Breast epithelium (tissue), 3 donors: ENCODE data around the gene ACSM5.
"Not testable (repeated sequence)": the region's sequence is repeated elsewhere in the genome, so short reads cannot be mapped to it uniquely, and the experiment has no call there.

Experiments used
- POLR2A ChIP-seq: fragments of 450-650 bp; IDR thresholded peaks from one replicate; pipeline ENCODE4 v1.6.1; 2016; ENCODE audit warnings: antibody characterized with exemption, mild to moderate bottlenecking, moderate library complexity
- POLR2AphosphoS5 ChIP-seq, 3 donors: sonication (generic); formaldehyde crosslinking; IDR thresholded peaks; one replicate each; pipeline ENCODE4 v1.6.1; 2017; ENCODE audit warnings: antibody characterized with exemption in 3 of 3
- TF ChIP-seq, protein P1 (sequence below), 3 donors: fragments of 450-650 bp; IDR thresholded peaks; one replicate each; pipeline ENCODE4 v1.5.1; 2016 to 2017; ENCODE audit warnings: antibody characterized with exemption in 3 of 3, mild to moderate bottlenecking in 3 of 3, moderate library complexity in 3 of 3

DNA sequence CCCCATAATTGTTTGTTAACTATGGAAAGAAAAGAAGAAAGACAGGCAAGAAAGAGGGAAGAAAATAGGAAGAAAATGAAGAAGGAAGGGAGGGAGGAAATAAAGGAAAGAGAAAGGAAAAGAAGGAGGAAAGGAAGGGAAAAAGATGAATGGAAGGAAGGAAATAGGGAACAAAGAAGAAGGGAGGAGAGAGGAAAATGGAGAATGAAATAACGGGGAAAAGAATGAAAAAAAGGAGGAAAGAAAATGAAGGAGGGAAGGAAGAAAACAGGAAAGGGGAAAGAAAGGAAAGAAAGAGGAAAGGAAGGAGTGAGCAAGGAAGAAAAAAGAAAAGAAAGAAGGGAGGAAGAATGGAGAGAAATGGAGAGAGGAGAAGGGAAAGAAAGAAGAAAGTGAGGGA, 21.1 kb downstream of the ACSM5 start:
- TF ChIP-seq, protein P1, sequence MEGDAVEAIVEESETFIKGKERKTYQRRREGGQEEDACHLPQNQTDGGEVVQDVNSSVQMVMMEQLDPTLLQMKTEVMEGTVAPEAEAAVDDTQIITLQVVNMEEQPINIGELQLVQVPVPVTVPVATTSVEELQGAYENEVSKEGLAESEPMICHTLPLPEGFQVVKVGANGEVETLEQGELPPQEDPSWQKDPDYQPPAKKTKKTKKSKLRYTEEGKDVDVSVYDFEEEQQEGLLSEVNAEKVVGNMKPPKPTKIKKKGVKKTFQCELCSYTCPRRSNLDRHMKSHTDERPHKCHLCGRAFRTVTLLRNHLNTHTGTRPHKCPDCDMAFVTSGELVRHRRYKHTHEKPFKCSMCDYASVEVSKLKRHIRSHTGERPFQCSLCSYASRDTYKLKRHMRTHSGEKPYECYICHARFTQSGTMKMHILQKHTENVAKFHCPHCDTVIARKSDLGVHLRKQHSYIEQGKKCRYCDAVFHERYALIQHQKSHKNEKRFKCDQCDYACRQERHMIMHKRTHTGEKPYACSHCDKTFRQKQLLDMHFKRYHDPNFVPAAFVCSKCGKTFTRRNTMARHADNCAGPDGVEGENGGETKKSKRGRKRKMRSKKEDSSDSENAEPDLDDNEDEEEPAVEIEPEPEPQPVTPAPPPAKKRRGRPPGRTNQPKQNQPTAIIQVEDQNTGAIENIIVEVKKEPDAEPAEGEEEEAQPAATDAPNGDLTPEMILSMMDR (IDR thresholded peaks at IDR 0.05) = not testable (repeated sequence)
- TF ChIP-seq POLR2A; POLR2AphosphoS5 (IDR thresholded peaks at IDR 0.05): not testable (repeated sequence)
